Measurements from ENCODE around the gene TRIP10. TPM values are rescaled to one million over a fixed set of nuclear protein-coding genes. Genes with fewer than 3 reads are reported as not detected.

Gene TRIP10
- total and polyA plus RNA-seq, 10 donors = 17.2 to 58.2 (median 34.1) TPM

GRCh38 chr19:6692027-6692426 lies 47.5 kb upstream of the TRIP10 start:
- H3K27ac ChIP-seq = no peak overlapping the region
- no peaks in the 10 kb centered on the region for H3K4me1 ChIP-seq
- TF ChIP-seq POLR2A (IDR thresholded peaks at IDR 0.05) = no peak
- TF ChIP-seq CTCF (IDR thresholded peaks at IDR 0.05 in 8 of 11, conservative IDR thresholded peaks at IDR 0.05 in 3 of 11) = no peak
- no peak for TF ChIP-seq POLR2AphosphoS5 (IDR thresholded peaks at IDR 0.05)
- peak; percentile 33 for DNase-seq
- intact Hi-C loops (cut with DNase I; ENCODE audit: low total_unique reads) = no loop called here
- WGBS, 5 donors = 78 to 87% (median 83%) methylated on average over 10 of the region's 10 CpGs
- peaks cover 0 to 13% (median 0%) of the 10 kb centered on the region in 7 donors for H3K27me3 ChIP-seq (replicated peaks in 1 of 7)
- H3K36me3 ChIP-seq = no peaks in the 10 kb centered on the region
- no peaks in the 10 kb centered on the region for H3K9me3 ChIP-seq
- H3K4me3 ChIP-seq = no peak overlapping the region

- intact Hi-C loops (cut with DNase I; ENCODE audit: low total_unique reads) = no loop called here
- no peaks in the 10 kb centered on the region for H3K9me3 ChIP-seq
- H3K4me3 ChIP-seq = no peak overlapping the region
- peak; percentile 50 for DNase-seq
- H3K27me3 ChIP-seq (replicated peaks in 1 of 7) = peaks cover 0 to 13% (median 0%) of the 10 kb centered on the region in 7 donors
- no peak overlapping the region for H3K27ac ChIP-seq
- H3K36me3 ChIP-seq = no peaks in the 10 kb centered on the region
- TF ChIP-seq POLR2A (IDR thresholded peaks at IDR 0.05) (no peak), POLR2AphosphoS5 (IDR thresholded peaks at IDR 0.05) (no peak), CTCF (IDR thresholded peaks at IDR 0.05 in 8 of 11, conservative IDR thresholded peaks at IDR 0.05 in 3 of 11) (no peak)
- no peaks in the 10 kb centered on the region for H3K4me1 ChIP-seq
- WGBS, 5 donors = 88 to 94% (median 91%) methylated on average over 7 to 13 of the region's 13 CpGs
These were observed 46.4 kb upstream of the TRIP10 start for GRCh38 chr19:6693056-6693471.

- WGBS, 5 donors = 73 to 85% (median 77%) methylated on average over 5 to 7 of the region's 7 CpGs
- H3K4me1 ChIP-seq = no peaks in the 10 kb centered on the region
- peaks cover 0 to 13% (median 0%) of the 10 kb centered on the region in 7 donors for H3K27me3 ChIP-seq (replicated peaks in 1 of 7)
- H3K27ac ChIP-seq = no peak overlapping the region
- no peaks in the 10 kb centered on the region for H3K9me3 ChIP-seq
- TF ChIP-seq CTCF (IDR thresholded peaks at IDR 0.05 in 8 of 11, conservative IDR thresholded peaks at IDR 0.05 in 3 of 11) (no peak), POLR2AphosphoS5 (IDR thresholded peaks at IDR 0.05) (no peak), POLR2A (IDR thresholded peaks at IDR 0.05) (no peak)
- intact Hi-C loops (cut with DNase I; ENCODE audit: low total_unique reads) = no loop called here
- H3K4me3 ChIP-seq = no peak overlapping the region
- DNase-seq = peak; percentile 14
- no peaks in the 10 kb centered on the region for H3K36me3 ChIP-seq
These were observed 45.8 kb upstream of the TRIP10 start for GRCh38 chr19:6693681-6694080.

- WGBS, 5 donors = 86 to 96% (median 94%) methylated on average over 16 to 25 of the region's 25 CpGs
- intact Hi-C loops (cut with DNase I; ENCODE audit: low total_unique reads) = no loop called here
- peaks cover 0 to 13% (median 0%) of the 10 kb centered on the region in 7 donors for H3K27me3 ChIP-seq (replicated peaks in 1 of 7)
- H3K27ac ChIP-seq = no peak overlapping the region
- H3K4me3 ChIP-seq = no peak overlapping the region
- no peak for TF ChIP-seq CTCF (IDR thresholded peaks at IDR 0.05 in 8 of 11, conservative IDR thresholded peaks at IDR 0.05 in 3 of 11)
- no peak for TF ChIP-seq POLR2A (IDR thresholded peaks at IDR 0.05)
- no peak for TF ChIP-seq POLR2AphosphoS5 (IDR thresholded peaks at IDR 0.05)
- DNase-seq = peak; percentile 41
- H3K4me1 ChIP-seq = no peaks in the 10 kb centered on the region
- no peaks in the 10 kb centered on the region for H3K36me3 ChIP-seq
- H3K9me3 ChIP-seq = no peaks in the 10 kb centered on the region
These were observed 45.2 kb upstream of the TRIP10 start for GRCh38 chr19:6694147-6694815.

Data from spleen (tissue), 11 donors.